GM12878 (cell line): ENCODE results near the gene SCN5A. TPM values are rescaled to one million over a fixed set of nuclear protein-coding genes. Genes with fewer than 3 reads are reported as not detected.

Experiments
- ATAC-seq: fragments of 200-7000 bp; cut with Tn5 transposase; 3 replicates; pipeline ENCODE4 v1.9.1; 2020; ENCODE audit warnings: mild to moderate bottlenecking, moderate library complexity
- BruUV-seq: library from RNA; stranded (reverse); fragments of 400-500 nt; replicated peaks from 2 replicates; lab custom pipeline; 2021; lab: Mats Ljungman, UMichigan
- CTCF ChIA-PET: fragments of 300-600 bp; sonication (Branson Sonifier 250); formaldehyde crosslinking; extraction: SDS; loops from one replicate; lab custom pipeline; 2021; ENCODE audit warnings: inconsistent platforms; lab: Yijun Ruan, JAX
- POLR2A ChIA-PET: fragments of 350-600 bp; formaldehyde crosslinking; extraction: SDS; loops from one replicate; lab custom pipeline; 2021; ENCODE audit warnings: inconsistent platforms; lab: Charles Lee
- RAD21 ChIA-PET: fragments of 300-600 bp; sonication (Branson Sonifier 250); formaldehyde crosslinking; loops from one replicate; lab custom pipeline; 2023; ENCODE audit warnings: antibody characterized with exemption; ENCODE audit not compliant: unreplicated experiment; lab: Charles Lee
- SMC1A ChIA-PET: fragments of 300-600 bp; sonication (Branson Sonifier 250); formaldehyde crosslinking; loops from one replicate; lab custom pipeline; 2023; ENCODE audit not compliant: unreplicated experiment, uncharacterized antibody; lab: Charles Lee
- DNase-seq: peaks from one replicate; pipeline ENCODE4 v3.0.0-alpha.2; 2011; ENCODE audit warnings: low read depth, low spot score
- FAIRE-seq: peaks from 3 replicates; lab custom pipeline; 2011; peaks lifted over from hg19 to GRCh38; lab: Jason Lieb, UNC
- H2AFZ ChIP-seq: 2 replicates; pipeline ENCODE4 v1.6.0; 2011; ENCODE audit warnings: low read depth, low read length, control low read depth; ENCODE audit not compliant: control insufficient read depth
- H3K27ac ChIP-seq: 2 replicates; pipeline ENCODE4 v1.5.1; 2011; ENCODE audit warnings: control low read depth; ENCODE audit not compliant: control insufficient read depth, insufficient read depth
- H3K27me3 ChIP-seq, 2 experiments: replicated peaks in 1 of 2; 2 replicates each; pipeline versions ENCODE4 v1.6.0 to v1.6.1; 2011; ENCODE audit warnings: low read length in 1 of 2; ENCODE audit not compliant: control insufficient read depth in 2 of 2, insufficient read depth in 2 of 2
- H3K36me3 ChIP-seq, 2 experiments: 2 replicates each; pipeline ENCODE4 v1.5.1; 2011; ENCODE audit warnings: low read length in 1 of 2; ENCODE audit not compliant: control insufficient read depth in 2 of 2, insufficient read depth in 2 of 2
- H3K4me1 ChIP-seq: 2 replicates; pipeline ENCODE4 v1.6.1; 2011; ENCODE audit warnings: mild to moderate bottlenecking, low read length, moderate library complexity, mixed read lengths; ENCODE audit not compliant: control insufficient read depth, insufficient read depth
- H3K4me2 ChIP-seq: 2 replicates; pipeline ENCODE4 v1.6.0; 2011; ENCODE audit warnings: control low read depth; ENCODE audit not compliant: control insufficient read depth, insufficient read depth
- H3K4me3 ChIP-seq: fragments of 200-600 bp; sonication (generic); 2 replicates; pipeline ENCODE4 v1.5.1; 2016
- H3K79me2 ChIP-seq: 2 replicates; pipeline ENCODE4 v1.6.0; 2011; ENCODE audit warnings: low read length; ENCODE audit not compliant: control insufficient read depth, insufficient read depth
- H3K9ac ChIP-seq: 2 replicates; pipeline ENCODE4 v1.8.0; 2011; ENCODE audit warnings: low read length, control low read depth, mixed read lengths; ENCODE audit not compliant: control insufficient read depth, insufficient read depth
- H3K9me3 ChIP-seq: replicated peaks from 3 replicates; pipeline ENCODE4 v1.5.1; 2011; ENCODE audit warnings: mild to moderate bottlenecking, low read length; ENCODE audit not compliant: control insufficient read depth, insufficient read depth
- H4K20me1 ChIP-seq: 2 replicates; pipeline ENCODE4 v1.6.0; 2011; ENCODE audit not compliant: control insufficient read depth, insufficient read depth
- BACH1 ChIP-seq: fragments of 450-650 bp; IDR thresholded peaks from 2 replicates; pipeline ENCODE4 v1.6.1; 2017; ENCODE audit warnings: mild to moderate bottlenecking, borderline replicate concordance
- EGR1 ChIP-seq, 2 experiments: IDR thresholded peaks; 1 replicate in 1 of 2; 2 replicates in 1 of 2; pipeline ENCODE4 v1.6.1; 2011 to 2012; ENCODE audit warnings: low read depth in 2 of 2, low read length in 2 of 2, borderline replicate concordance in 1 of 2, mild to moderate bottlenecking in 1 of 2, moderate library complexity in 1 of 2
- MEF2B ChIP-seq: fragments of 450-650 bp; IDR thresholded peaks from 2 replicates; pipeline ENCODE4 v1.6.1; 2018; ENCODE audit warnings: mild to moderate bottlenecking, moderate library complexity; ENCODE audit not compliant: partially characterized antibody, poor library complexity, severe bottlenecking
- WGBS: methylation state at CpG from one replicate; pipeline ENCODE4 v1.1.6; 2016; ENCODE audit warnings: low lambda C conversion rate; ENCODE audit not compliant: insufficient replicate concordance, insufficient coverage; ENCODE audit errors: missing lambda C conversion rate; 5-methylcytosine and 5-hydroxymethylcytosine counted together
- in situ Hi-C: fragments of 300-500 bp; cut with MboI; formaldehyde crosslinking; loops from 9 replicates; pipeline ENCODE4 v1.14.3; 2018; ENCODE audit warnings: mixed read lengths
- intact Hi-C: fragments of 100-400 bp; cut with micrococcal nuclease; formaldehyde crosslinking; loops from one replicate; pipeline ENCODE4 v1.14.2; 2022; ENCODE audit not compliant: unreplicated experiment
- polyA plus RNA-seq, 11 experiments: library from polyadenylated mRNA; depleted of rRNA in 4 of 11; unstranded in 6 of 11; stranded (reverse) in 5 of 11; fragments of >200 nt; fragmentation: Nextera tagmentation in 4 of 11; fragmentation: Illumina TruSeq in 1 of 11; extraction: Ambion mirVana in 4 of 11; extraction: Trizol in 1 of 11; gene quantifications; 1 replicate in 1 of 11; 2 replicates in 10 of 11; pipeline versions ENCODE4 v1.2.1 to v1.2.3, GENCODE V29; 2011 to 2016; ENCODE audit warnings: inconsistent platforms in 2 of 11, missing spikeins in 2 of 11, low read depth in 1 of 11
- total RNA-seq, 4 experiments: library from RNA; depleted of rRNA in 3 of 4; stranded (reverse); fragments of >200 nt in 3 of 4; fragmentation: Illumina TruSeq in 1 of 4; extraction: Trizol in 1 of 4; gene quantifications; 2 replicates each; pipeline versions ENCODE4 v1.2.1 to v1.2.3, GENCODE V29; 2013 to 2021
- TF ChIP-seq, protein P1 (sequence below): IDR thresholded peaks from 2 replicates; pipeline ENCODE4 v1.6.1; 2012; ENCODE audit warnings: low read depth, low read length, improper control_type of control experiment

Gene SCN5A
- total and polyA plus RNA-seq, 10 of the 15 experiments (the other 5 are each of a cell fraction or from before 2014, with no cell fraction given) = not detected

DNA sequence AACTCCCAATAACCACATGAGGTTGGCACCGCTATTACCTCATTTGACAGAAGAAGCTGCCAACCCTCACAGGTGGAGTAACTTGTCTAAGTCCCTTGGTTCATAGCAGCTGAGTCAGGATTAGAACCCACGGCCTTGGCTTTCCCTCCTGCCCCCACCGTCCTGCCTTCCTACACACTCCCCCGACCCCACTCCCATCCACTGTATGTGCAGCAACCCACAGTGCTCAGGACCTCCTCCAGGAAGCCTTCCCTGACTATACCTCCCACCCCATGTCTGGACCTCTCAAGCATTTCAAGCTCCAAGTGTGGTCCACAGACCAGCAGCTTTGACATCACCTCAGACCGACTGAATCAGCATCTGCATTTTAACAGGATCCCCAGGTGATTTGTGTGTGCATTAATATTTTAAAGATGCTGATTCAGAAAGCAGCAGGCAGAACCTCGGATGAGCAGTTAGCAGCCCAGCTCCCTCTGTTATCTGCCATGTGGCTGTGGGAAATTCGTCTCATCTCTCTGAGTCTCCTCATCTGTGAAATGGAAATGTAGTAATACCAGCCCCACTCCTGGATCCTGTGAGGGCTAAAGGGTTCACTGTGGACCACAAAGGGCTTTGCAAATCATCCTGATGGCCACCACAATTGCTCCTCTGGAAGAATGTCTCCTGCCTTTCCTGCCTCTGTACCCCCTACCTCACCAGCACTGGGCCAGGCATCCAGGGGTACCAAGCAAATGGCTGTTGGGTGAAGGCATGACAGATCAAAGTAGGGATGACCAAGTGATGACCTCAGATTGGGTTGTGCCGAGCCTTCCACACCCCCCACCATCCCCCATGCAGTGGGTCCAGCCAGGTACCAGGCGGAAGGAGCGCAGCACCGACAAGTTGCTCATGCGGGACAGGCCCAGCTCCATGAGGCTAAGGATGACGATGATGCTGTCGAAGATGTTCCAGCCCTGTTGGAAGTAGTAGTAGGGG is 62.7 kb downstream of the SCN5A start:
- intact Hi-C loops = no loop called here
- Histone ChIP-seq H3K4me1 (no peaks in the 10 kb centered on the region), H3K36me3 (no peaks in the 10 kb centered on the region), H3K27me3 (peaks cover 0 to 1% of the 10 kb centered on the region in 2 experiments; a peak in 2 of 4 replicates), H2AFZ (no peak overlapping the region), H3K4me3 (no peak overlapping the region), H4K20me1 (no peaks in the 10 kb centered on the region), H3K27ac (no peak overlapping the region), H3K9me3 (no peaks in the 10 kb centered on the region), H3K9ac (no peak overlapping the region), H3K4me2 (no peak overlapping the region), H3K79me2 (no peaks in the 10 kb centered on the region)
- DNase-seq (no peak), FAIRE-seq (no peak), ATAC-seq (no peak)
- ChIA-PET RAD21 (no interaction called here), POLR2A (no interaction called here), CTCF (interaction anchor here (0.8 kb wide), 1 partner anchor 65 kb away, joined by 3 read pairs; no protein-coding TSS in a partner anchor), SMC1A (no interaction called here)
- in situ Hi-C loops = no loop called here
- BruUV-seq = no TSS peak
- TF ChIP-seq EGR1 (IDR thresholded peaks at IDR 0.05; ENCODE audit: borderline replicate concordance in 1 of 2, low read depth in 2 of 2, low read length in 2 of 2) (no peak), BACH1 (no peak), MEF2B (no peak)
- TF ChIP-seq, protein P1, sequence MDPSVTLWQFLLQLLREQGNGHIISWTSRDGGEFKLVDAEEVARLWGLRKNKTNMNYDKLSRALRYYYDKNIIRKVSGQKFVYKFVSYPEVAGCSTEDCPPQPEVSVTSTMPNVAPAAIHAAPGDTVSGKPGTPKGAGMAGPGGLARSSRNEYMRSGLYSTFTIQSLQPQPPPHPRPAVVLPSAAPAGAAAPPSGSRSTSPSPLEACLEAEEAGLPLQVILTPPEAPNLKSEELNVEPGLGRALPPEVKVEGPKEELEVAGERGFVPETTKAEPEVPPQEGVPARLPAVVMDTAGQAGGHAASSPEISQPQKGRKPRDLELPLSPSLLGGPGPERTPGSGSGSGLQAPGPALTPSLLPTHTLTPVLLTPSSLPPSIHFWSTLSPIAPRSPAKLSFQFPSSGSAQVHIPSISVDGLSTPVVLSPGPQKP = no peak
- WGBS = 40% methylated on average over 14 of the region's 14 CpGs
